Measurements from ENCODE around the gene HSD17B2. TPM values are rescaled to one million over a fixed set of nuclear protein-coding genes. Genes with fewer than 3 reads are reported as not detected.

The HSD17B2 gene
- total and polyA plus RNA-seq, 4 donors = 47.7 to 126 (median 103) TPM

- peak overlapping the region; percentile 17 to 81 for H3K9ac ChIP-seq (ENCODE audit: low read depth in 1 of 2, low read length in 2 of 2)
- H3K4me3 ChIP-seq (ENCODE audit: low read depth in 1 of 3, low read length in 3 of 3) = peak overlapping the region; percentile 38 to 64 (median 53)
- peaks cover 0 to 5% (median 0%) of the 10 kb centered on the region in 4 donors for H3K36me3 ChIP-seq (ENCODE audit: control insufficient read depth in 4 of 4, insufficient read depth in 3 of 4, low read depth in 1 of 4, low read length in 3 of 4)
- no peaks in the 10 kb centered on the region for H3K27me3 ChIP-seq (ENCODE audit: control insufficient read depth in 4 of 4, insufficient read depth in 4 of 4, low read length in 3 of 4)
- no peak for DNase-seq (ENCODE audit: low spot score)
- peaks cover 16 to 85% (median 53%) of the 10 kb centered on the region in 4 donors for H3K4me1 ChIP-seq (ENCODE audit: control insufficient read depth in 4 of 4, insufficient read depth in 4 of 4, low read length in 3 of 4)
- peak overlapping the region; percentile 87 to 93 for H3K27ac ChIP-seq (ENCODE audit: low read depth in 1 of 2, low read length in 2 of 2)
- no peaks in the 10 kb centered on the region for H3K9me3 ChIP-seq (ENCODE audit: control insufficient read depth in 4 of 4, low read length in 3 of 4)
- WGBS = 31% methylated on average over 8 of the region's 8 CpGs
- TF ChIP-seq EGR1 (IDR thresholded peaks at IDR 0.05; ENCODE audit: low read depth in 2 of 2) = peak in 1 of 2 donors; percentile 29
- peak; percentile 67 for TF ChIP-seq YY1 (IDR thresholded peaks at IDR 0.05)
- no peak for TF ChIP-seq CTCF (IDR thresholded peaks at IDR 0.05; ENCODE audit: low read depth, low read length, missing input control)
- no peak for TF ChIP-seq ATF3 (IDR thresholded peaks at IDR 0.05)
- no peak for TF ChIP-seq REST (IDR thresholded peaks at IDR 0.05)
- TF ChIP-seq GABPA (IDR thresholded peaks at IDR 0.05 in 1 of 2, conservative IDR thresholded peaks at IDR 0.05 in 1 of 2) = peak in 1 of 2 donors; percentile 13
- TF ChIP-seq HNF4A (conservative IDR thresholded peaks at IDR 0.05) = peak; percentile 85 to 93
- no peak for TF ChIP-seq NR2F2 (IDR thresholded peaks at IDR 0.05)
- TF ChIP-seq HNF4G (IDR thresholded peaks at IDR 0.05) = peak; percentile 35
- TF ChIP-seq SP1 (IDR thresholded peaks at IDR 0.05) = peak; percentile 63
- TF ChIP-seq RAD21 (IDR thresholded peaks at IDR 0.05) = peak in 1 of 2 donors; percentile 24
- TF ChIP-seq FOXA2 (IDR thresholded peaks at IDR 0.05) = peak; percentile 75
- peak; percentile 37 to 74 for TF ChIP-seq JUND (IDR thresholded peaks at IDR 0.05)
- TF ChIP-seq RXRA (IDR thresholded peaks at IDR 0.05) = peak; percentile 53 to 86
- peak; percentile 10 for TF ChIP-seq FOXA1 (IDR thresholded peaks at IDR 0.05)
- peak; percentile 64 for TF ChIP-seq ZBTB33 (IDR thresholded peaks at IDR 0.05)
- TF ChIP-seq TAF1 (conservative IDR thresholded peaks at IDR 0.05) = no peak
- TF ChIP-seq MAX (IDR thresholded peaks at IDR 0.05) = peak; percentile 69
Observed at GRCh38 chr16:82055728-82056549, 20.9 kb downstream of the HSD17B2 start.
